ENCODE measurements around the gene ITGB1.

The ITGB1 gene

GRCh38 chr10:32943854-32944661 lies 14.0 kb downstream of the ITGB1 start:
- Histone ChIP-seq H3K9me3 (no peaks in the 10 kb centered on the region), H3K4me3 (no peak overlapping the region), H3K4me1 (peaks cover 8% of the 10 kb centered on the region), H3K27me3 (ENCODE audit: low read depth) (no peaks in the 10 kb centered on the region), H3K36me3 (replicated peaks) (peaks cover 4% of the 10 kb centered on the region; the same call in 1 of the 2 replicates)
- no peak for DNase-seq (ENCODE audit: low spot score in 2 of 2)
- in situ Hi-C loops (cut with MboI; ENCODE audit: low sequenced_read_pairs), result no loop called here

GRCh38 chr10:32943395-32943794 lies 14.6 kb downstream of the ITGB1 start:
- no peaks in the 10 kb centered on the region for H3K27me3 ChIP-seq (ENCODE audit: low read depth)
- in situ Hi-C loops (cut with MboI; ENCODE audit: low sequenced_read_pairs), result no loop called here
- H3K4me1 ChIP-seq, result peaks cover 10% of the 10 kb centered on the region
- no peak overlapping the region for H3K4me3 ChIP-seq
- no peaks in the 10 kb centered on the region for H3K9me3 ChIP-seq
- H3K36me3 ChIP-seq (replicated peaks), result peaks cover 4% of the 10 kb centered on the region; the same call in 1 of the 2 replicates
- DNase-seq (ENCODE audit: low spot score in 2 of 2), result no peak

- in situ Hi-C loops (cut with MboI; ENCODE audit: low sequenced_read_pairs), result no loop called here
- peaks cover 4% of the 10 kb centered on the region; the same call in 1 of the 2 replicates for H3K36me3 ChIP-seq (replicated peaks)
- no peak overlapping the region for H3K4me3 ChIP-seq
- no peak for DNase-seq (ENCODE audit: low spot score in 2 of 2)
- no peaks in the 10 kb centered on the region for H3K27me3 ChIP-seq (ENCODE audit: low read depth)
- H3K9me3 ChIP-seq, result no peaks in the 10 kb centered on the region
- peaks cover 10% of the 10 kb centered on the region for H3K4me1 ChIP-seq
These were observed 15.9 kb downstream of the ITGB1 start for GRCh38 chr10:32942081-32942480.

- peaks cover 4% of the 10 kb centered on the region; the same call in 1 of the 2 replicates for H3K36me3 ChIP-seq (replicated peaks)
- no peaks in the 10 kb centered on the region for H3K27me3 ChIP-seq (ENCODE audit: low read depth)
- no peaks in the 10 kb centered on the region for H3K9me3 ChIP-seq
- in situ Hi-C loops (cut with MboI; ENCODE audit: low sequenced_read_pairs), result no loop called here
- peaks cover 10% of the 10 kb centered on the region for H3K4me1 ChIP-seq
- no peak overlapping the region for H3K4me3 ChIP-seq
- DNase-seq (ENCODE audit: low spot score in 2 of 2), result no peak
These were observed 16.7 kb downstream of the ITGB1 start for GRCh38 chr10:32941357-32941756.

DNA sequence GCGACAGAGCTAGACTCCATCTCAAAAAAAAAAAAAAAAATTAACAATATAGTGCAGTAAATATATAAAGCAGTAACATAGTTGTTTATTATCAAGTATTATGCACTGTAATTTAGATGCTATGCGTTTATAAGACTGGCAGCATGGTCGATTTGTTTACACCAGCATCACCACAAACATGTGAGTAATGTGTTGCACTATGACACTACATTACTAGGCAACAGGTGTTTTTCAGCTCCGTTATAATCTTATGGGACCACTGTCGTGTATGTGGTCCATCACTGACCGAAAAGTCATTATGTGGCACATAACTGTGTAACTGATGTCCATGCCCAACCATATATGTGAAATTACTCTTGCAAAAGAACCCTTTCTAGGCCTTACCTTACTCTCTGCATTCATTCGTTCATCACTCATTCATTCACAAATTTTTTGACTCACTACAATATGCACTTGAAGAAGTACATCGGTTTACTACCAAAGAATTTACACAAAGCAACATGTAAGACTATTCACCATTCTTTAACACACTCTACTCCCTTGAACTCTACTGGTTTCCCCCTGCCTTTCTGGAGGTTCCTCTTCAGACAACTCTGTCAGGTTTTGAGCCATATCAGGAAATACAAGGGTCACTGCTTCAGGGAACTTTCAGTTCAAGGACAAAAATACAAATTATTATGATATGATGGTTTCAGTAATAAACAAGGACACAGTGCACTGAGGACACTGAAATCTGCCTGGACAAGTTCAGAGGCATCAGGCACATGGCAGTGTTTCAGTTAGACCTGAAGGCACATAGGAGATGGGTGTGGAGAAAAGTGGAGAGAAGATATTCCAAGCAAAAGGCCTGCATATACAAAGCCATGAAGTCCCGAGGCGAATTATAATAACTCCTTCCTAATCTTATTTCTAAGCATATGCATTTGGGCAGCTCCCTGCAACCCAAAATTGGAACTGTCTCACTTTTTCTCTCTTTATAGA lies 17.4 kb downstream of the ITGB1 start:
- no peak overlapping the region for H3K4me3 ChIP-seq
- H3K4me1 ChIP-seq, result peaks cover 10% of the 10 kb centered on the region
- H3K27me3 ChIP-seq (ENCODE audit: low read depth), result no peaks in the 10 kb centered on the region
- H3K9me3 ChIP-seq, result no peaks in the 10 kb centered on the region
- H3K36me3 ChIP-seq (replicated peaks), result peaks cover 4% of the 10 kb centered on the region; the same call in 1 of the 2 replicates
- in situ Hi-C loops (cut with MboI; ENCODE audit: low sequenced_read_pairs), result no loop called here
- no peak for DNase-seq (ENCODE audit: low spot score in 2 of 2)

- in situ Hi-C loops (cut with MboI; ENCODE audit: low sequenced_read_pairs), result no loop called here
- H3K4me3 ChIP-seq, result no peak overlapping the region
- DNase-seq (ENCODE audit: low spot score in 2 of 2), result no peak
- H3K27me3 ChIP-seq (ENCODE audit: low read depth), result no peaks in the 10 kb centered on the region
- no peaks in the 10 kb centered on the region for H3K9me3 ChIP-seq
- H3K36me3 ChIP-seq (replicated peaks), result peaks cover 10% of the 10 kb centered on the region
- peaks cover 10% of the 10 kb centered on the region for H3K4me1 ChIP-seq
These were observed 18.5 kb downstream of the ITGB1 start for GRCh38 chr10:32939296-32940111.

DNA sequence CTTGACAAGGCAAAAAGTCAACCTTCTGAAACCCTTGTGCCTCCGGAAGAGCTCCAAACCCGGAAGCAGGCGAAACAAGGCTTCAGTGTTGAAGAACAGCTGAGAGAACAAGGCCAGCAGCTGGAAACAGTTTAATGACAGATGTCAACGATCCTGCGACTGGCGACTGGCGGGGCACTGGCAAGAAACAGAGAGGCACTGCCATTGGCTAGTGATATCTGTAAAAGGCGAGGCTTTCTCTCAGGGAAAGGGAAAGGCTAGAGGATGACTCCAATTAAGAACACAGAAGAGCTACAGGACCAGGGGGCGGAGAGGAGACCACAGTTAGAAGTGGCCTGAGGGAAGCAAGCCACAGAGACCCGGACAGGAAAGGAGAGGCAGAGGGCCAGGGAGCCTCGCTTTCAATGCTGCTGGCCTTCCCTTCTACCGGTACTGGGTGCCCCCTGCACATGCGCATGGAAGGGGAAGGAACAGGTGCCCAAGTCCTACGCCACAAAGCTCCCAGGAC lies 19.4 kb downstream of the ITGB1 start:
- no peaks in the 10 kb centered on the region for H3K9me3 ChIP-seq
- no peaks in the 10 kb centered on the region for H3K27me3 ChIP-seq (ENCODE audit: low read depth)
- in situ Hi-C loops (cut with MboI; ENCODE audit: low sequenced_read_pairs), result no loop called here
- peaks cover 11% of the 10 kb centered on the region for H3K36me3 ChIP-seq (replicated peaks)
- peak in 1 of 2 experiments; percentile 27 for DNase-seq (ENCODE audit: low spot score in 2 of 2)
- peaks cover 10% of the 10 kb centered on the region for H3K4me1 ChIP-seq
- no peak overlapping the region for H3K4me3 ChIP-seq

- DNase-seq (ENCODE audit: low spot score in 2 of 2), result no peak
- Histone ChIP-seq H3K4me1 (peaks cover 15% of the 10 kb centered on the region), H3K27me3 (ENCODE audit: low read depth) (no peaks in the 10 kb centered on the region), H3K36me3 (replicated peaks) (peaks cover 11% of the 10 kb centered on the region), H3K4me3 (no peak overlapping the region), H3K9me3 (no peaks in the 10 kb centered on the region)
- in situ Hi-C loops (cut with MboI; ENCODE audit: low sequenced_read_pairs), result no loop called here
These were observed 20.1 kb downstream of the ITGB1 start for GRCh38 chr10:32937911-32938424.

DNA sequence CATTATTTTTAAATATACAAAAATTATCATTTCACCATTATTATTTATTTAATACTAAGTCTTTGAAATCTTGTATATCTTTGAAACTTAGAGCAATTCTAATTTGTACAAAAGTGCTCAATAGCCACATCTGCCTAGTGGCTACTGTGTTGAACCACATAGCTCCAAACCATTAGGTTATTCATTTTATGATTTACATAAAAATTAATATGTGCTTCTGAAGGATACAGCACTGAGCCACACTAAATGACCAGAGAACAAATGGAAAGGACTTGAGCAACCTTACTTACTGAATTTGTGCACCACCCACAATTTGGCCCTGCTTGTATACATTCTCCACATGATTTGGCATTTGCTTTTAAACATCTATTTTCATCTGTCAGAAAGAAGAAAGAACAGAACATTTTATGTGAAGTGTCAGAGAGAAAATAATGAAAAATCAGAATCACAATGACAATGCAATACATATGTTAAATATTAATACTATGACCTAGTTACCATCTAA lies 25.8 kb downstream of the ITGB1 start:
- in situ Hi-C loops (cut with MboI; ENCODE audit: low sequenced_read_pairs), result no loop called here
- Histone ChIP-seq H3K27me3 (ENCODE audit: low read depth) (no peaks in the 10 kb centered on the region), H3K4me1 (peaks cover 15% of the 10 kb centered on the region), H3K9me3 (no peaks in the 10 kb centered on the region), H3K4me3 (no peak overlapping the region), H3K36me3 (replicated peaks) (peaks cover 19% of the 10 kb centered on the region)
- no peak for DNase-seq (ENCODE audit: low spot score in 2 of 2)

DNA sequence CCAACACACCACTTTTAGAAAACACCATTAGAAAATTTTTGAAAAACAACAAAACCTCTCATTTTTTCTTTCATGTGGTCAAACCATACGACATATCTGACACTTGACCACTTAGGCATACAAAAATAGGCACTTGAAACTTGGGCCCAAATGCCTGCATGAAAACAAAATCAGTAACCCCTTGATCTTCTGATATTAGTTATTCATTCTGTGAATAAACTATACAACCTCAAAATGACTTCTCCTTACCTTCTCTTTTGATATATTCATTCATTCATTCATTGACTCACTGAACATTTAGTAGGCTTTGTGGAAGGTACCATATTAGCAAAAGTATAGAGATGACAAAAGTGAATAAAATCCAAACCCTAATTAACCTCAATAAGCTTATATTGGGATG lies 26.4 kb downstream of the ITGB1 start:
- H3K36me3 ChIP-seq (replicated peaks), result peaks cover 26% of the 10 kb centered on the region
- DNase-seq (ENCODE audit: low spot score in 2 of 2), result no peak
- H3K4me1 ChIP-seq, result peaks cover 15% of the 10 kb centered on the region
- in situ Hi-C loops (cut with MboI; ENCODE audit: low sequenced_read_pairs), result no loop called here
- no peaks in the 10 kb centered on the region for H3K27me3 ChIP-seq (ENCODE audit: low read depth)
- H3K4me3 ChIP-seq, result no peak overlapping the region
- H3K9me3 ChIP-seq, result no peaks in the 10 kb centered on the region

DNA sequence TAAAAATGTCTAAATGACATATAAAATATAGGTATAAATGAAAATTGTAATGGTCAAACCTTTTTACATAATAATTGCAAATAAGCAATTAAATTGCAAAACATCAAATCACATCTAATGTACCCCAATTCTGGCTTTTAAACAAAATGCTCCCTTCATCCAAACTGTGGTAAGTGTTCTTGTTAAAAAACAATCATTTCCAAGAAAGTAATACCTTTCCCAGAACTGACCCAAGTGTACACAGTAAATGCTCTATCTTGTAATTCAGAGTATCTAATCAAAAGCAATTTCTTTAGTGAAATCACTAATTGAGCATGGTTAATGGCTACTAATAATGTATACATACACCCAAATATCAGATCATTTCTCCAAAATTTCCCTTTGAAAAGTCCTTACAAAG lies 28.0 kb downstream of the ITGB1 start:
- in situ Hi-C loops (cut with MboI; ENCODE audit: low sequenced_read_pairs), result no loop called here
- peaks cover 15% of the 10 kb centered on the region for H3K4me1 ChIP-seq
- H3K27me3 ChIP-seq (ENCODE audit: low read depth), result no peaks in the 10 kb centered on the region
- no peaks in the 10 kb centered on the region for H3K9me3 ChIP-seq
- no peak overlapping the region for H3K4me3 ChIP-seq
- no peak for DNase-seq (ENCODE audit: low spot score in 2 of 2)
- peaks cover 39% of the 10 kb centered on the region for H3K36me3 ChIP-seq (replicated peaks)

DNA sequence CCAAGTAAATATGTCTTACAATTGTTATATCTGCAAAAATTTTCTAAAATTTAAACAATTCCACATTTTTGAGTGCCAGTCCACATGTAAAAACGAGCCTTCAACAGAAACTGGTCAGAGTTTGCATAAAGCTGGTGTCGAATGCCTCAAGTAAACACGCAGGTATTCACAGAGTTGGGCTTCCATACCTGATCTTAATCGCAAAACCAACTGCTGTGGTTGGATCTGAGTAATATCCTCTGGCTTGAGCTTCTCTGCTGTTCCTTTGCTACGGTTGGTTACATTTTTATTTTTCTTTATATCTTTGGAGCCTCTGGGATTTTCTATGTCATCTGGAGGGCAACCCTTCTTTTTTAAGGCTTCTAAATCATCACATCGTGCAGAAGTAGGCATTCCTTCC lies 28.4 kb downstream of the ITGB1 start:
- no peak for DNase-seq (ENCODE audit: low spot score in 2 of 2)
- in situ Hi-C loops (cut with MboI; ENCODE audit: low sequenced_read_pairs), result no loop called here
- no peak overlapping the region for H3K4me3 ChIP-seq
- H3K27me3 ChIP-seq (ENCODE audit: low read depth), result no peaks in the 10 kb centered on the region
- no peaks in the 10 kb centered on the region for H3K9me3 ChIP-seq
- H3K36me3 ChIP-seq (replicated peaks), result peaks cover 35% of the 10 kb centered on the region
- H3K4me1 ChIP-seq, result peaks cover 15% of the 10 kb centered on the region

DNA sequence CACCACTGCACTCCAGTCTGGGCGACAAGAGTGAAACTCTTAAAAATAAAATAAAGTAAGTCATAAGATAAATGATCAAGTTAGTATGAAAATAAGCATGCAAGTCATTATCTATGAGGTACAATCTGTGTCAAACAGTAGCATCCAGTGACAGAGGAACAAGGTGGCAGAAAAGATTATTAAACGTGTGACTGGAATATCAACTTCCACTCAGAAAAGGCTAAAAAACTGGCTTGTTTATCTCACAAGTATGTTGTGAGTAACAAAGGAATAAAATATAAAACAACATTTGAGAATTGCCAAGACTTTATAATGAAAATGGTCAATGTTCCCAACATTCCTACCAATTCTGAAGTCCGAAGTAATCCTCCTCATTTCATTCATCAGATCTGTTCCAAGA lies 30.3 kb downstream of the ITGB1 start:
- no peak for DNase-seq (ENCODE audit: low spot score in 2 of 2)
- peaks cover 38% of the 10 kb centered on the region for H3K36me3 ChIP-seq (replicated peaks)
- H3K27me3 ChIP-seq (ENCODE audit: low read depth), result no peaks in the 10 kb centered on the region
- H3K4me1 ChIP-seq, result peaks cover 8% of the 10 kb centered on the region
- in situ Hi-C loops (cut with MboI; ENCODE audit: low sequenced_read_pairs), result no loop called here
- H3K9me3 ChIP-seq, result no peaks in the 10 kb centered on the region
- no peak overlapping the region for H3K4me3 ChIP-seq
